Activated B cell treated with CpG ODN at 0.5 μM for 24 hours (primary cell): ENCODE results near the gene INPP5A. TPM values are rescaled to one million over a fixed set of nuclear protein-coding genes. Genes with fewer than 3 reads are reported as not detected.

Experiments used
- ATAC-seq: fragments of 200-7000 bp; cut with Tn5 transposase; one replicate; pipeline ENCODE4 v1.10.0; 2021; ENCODE audit warnings: low read depth, mild to moderate bottlenecking, moderate library complexity
- CTCF ChIA-PET: fragments of 350-600 bp; sonication (Branson Sonifier 250); formaldehyde crosslinking; loops from one replicate; lab custom pipeline; 2021; ENCODE audit warnings: antibody characterized with exemption; lab: Charles Lee
- POLR2A ChIA-PET: fragments of 350-600 bp; sonication (Branson Sonifier 250); formaldehyde crosslinking; loops from one replicate; lab custom pipeline; 2021; ENCODE audit warnings: antibody characterized with exemption; lab: Charles Lee
- DNase-seq: peaks from one replicate; pipeline ENCODE4 v3.0.0; 2022
- H3K27ac Mint-ChIP-seq: one replicate; pipeline ENCODE4 v1.8.0; 2020; ENCODE audit warnings: mixed read lengths
- H3K27me3 Mint-ChIP-seq: one replicate; pipeline ENCODE4 v1.8.0; 2021; ENCODE audit warnings: mixed read lengths
- H3K36me3 Mint-ChIP-seq: one replicate; pipeline ENCODE4 v1.8.0; 2021; ENCODE audit warnings: low read depth, mixed read lengths
- H3K4me1 Mint-ChIP-seq: one replicate; pipeline ENCODE4 v1.8.0; 2021; ENCODE audit warnings: mixed read lengths
- H3K4me3 Mint-ChIP-seq: one replicate; pipeline ENCODE4 v1.8.0; 2020; ENCODE audit warnings: mild to moderate bottlenecking, mixed read lengths
- H3K9me3 Mint-ChIP-seq: one replicate; pipeline ENCODE4 v1.8.0; 2020; ENCODE audit warnings: mixed read lengths
- intact Hi-C: fragments of 100-400 bp; cut with micrococcal nuclease; formaldehyde crosslinking; loops from one replicate; pipeline ENCODE4 v1.15.1; 2024
- total RNA-seq: library from RNA; stranded (reverse); gene quantifications from 2 replicates; pipeline ENCODE4 v1.2.3, GENCODE V29; 2022
- TF ChIP-seq, protein P1 (sequence below): fragments of 200-600 bp; IDR thresholded peaks from one replicate; pipeline ENCODE4 v1.8.0; 2022; ENCODE audit warnings: antibody characterized with exemption, mild to moderate bottlenecking

INPP5A gene
- total RNA-seq, 1 donor from 2014 or later: 24.9 TPM

- Mint-ChIP-seq H3K9me3 (no peaks in the 10 kb centered on the region), H3K4me1 (peaks cover 75% of the 10 kb centered on the region), H3K27ac (peak overlapping the region; percentile 78), H3K27me3 (no peaks in the 10 kb centered on the region), H3K4me3 (peak overlapping the region; percentile 77), H3K36me3 (no peaks in the 10 kb centered on the region)
- ChIA-PET CTCF (interaction anchor here (0.9 to 1.1 kb wide), 2 partner anchors 17 to 129 kb away, joined by 3 to 5 read pairs; no protein-coding TSS in a partner anchor), POLR2A (interaction anchor here (0.6 to 2.2 kb wide), 8 partner anchors 10 to 74 kb away, joined by 3 to 12 read pairs (median 5); no protein-coding TSS in a partner anchor)
- DNase-seq (peak; percentile 39), ATAC-seq (peak; percentile 65)
- TF ChIP-seq, protein P1, sequence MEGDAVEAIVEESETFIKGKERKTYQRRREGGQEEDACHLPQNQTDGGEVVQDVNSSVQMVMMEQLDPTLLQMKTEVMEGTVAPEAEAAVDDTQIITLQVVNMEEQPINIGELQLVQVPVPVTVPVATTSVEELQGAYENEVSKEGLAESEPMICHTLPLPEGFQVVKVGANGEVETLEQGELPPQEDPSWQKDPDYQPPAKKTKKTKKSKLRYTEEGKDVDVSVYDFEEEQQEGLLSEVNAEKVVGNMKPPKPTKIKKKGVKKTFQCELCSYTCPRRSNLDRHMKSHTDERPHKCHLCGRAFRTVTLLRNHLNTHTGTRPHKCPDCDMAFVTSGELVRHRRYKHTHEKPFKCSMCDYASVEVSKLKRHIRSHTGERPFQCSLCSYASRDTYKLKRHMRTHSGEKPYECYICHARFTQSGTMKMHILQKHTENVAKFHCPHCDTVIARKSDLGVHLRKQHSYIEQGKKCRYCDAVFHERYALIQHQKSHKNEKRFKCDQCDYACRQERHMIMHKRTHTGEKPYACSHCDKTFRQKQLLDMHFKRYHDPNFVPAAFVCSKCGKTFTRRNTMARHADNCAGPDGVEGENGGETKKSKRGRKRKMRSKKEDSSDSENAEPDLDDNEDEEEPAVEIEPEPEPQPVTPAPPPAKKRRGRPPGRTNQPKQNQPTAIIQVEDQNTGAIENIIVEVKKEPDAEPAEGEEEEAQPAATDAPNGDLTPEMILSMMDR: no peak
- intact Hi-C loops: loop anchor here (1.0 kb wide), 3 partner anchors 16 to 51 kb away; partner anchors contain the start of gene INPP5A
Observed at GRCh38 chr10:132588301-132589013, 50.9 kb downstream of the INPP5A start.

DNA sequence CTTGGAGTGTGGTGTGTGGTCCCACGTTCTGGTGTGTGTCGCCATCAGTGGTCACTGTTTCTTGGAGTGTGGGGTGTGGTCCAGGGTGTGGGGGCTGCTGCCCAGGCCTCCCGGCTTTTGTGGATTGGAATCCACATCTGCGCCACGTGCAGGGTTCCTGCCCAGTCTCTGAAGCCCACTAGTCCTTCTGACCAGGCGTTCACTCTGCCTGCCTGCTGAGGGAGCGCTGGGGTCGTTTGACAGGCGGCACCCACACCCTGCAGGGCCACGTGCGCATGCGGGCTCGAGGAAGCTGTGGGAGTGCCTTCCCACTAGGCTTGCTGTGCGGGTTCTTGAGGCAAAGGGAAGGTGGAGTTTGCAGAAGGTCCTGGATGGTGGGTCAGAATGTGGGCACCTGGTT, 51.4 kb downstream of the INPP5A start:
- Mint-ChIP-seq H3K4me3 (peak overlapping the region; percentile 77), H3K4me1 (peaks cover 81% of the 10 kb centered on the region), H3K36me3 (no peaks in the 10 kb centered on the region), H3K9me3 (no peaks in the 10 kb centered on the region), H3K27me3 (no peaks in the 10 kb centered on the region), H3K27ac (peak overlapping the region; percentile 78)
- ChIA-PET POLR2A (no interaction called here), CTCF (no interaction called here)
- ATAC-seq (no peak), DNase-seq (no peak)
- intact Hi-C loops: no loop called here
- TF ChIP-seq, protein P1: no peak

DNA sequence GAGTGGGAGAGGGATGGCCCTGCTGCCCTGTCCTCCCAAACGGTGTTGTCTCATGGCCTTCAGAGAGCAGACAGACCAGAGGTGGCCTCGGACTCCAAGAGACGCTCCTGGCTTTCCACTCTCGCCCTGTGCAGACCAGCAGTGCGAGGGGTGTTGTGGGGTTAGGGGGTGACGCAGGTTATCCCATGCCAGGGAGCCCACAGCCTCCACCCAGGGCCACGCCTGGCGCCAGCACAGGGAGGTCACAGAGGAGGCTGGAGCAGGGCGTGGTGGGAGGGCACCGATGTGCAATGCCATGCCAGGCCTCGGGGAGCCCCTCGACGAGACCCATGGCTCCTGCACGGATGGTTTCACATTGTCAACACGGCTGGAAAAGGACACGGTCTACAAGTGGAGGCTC, 52.1 kb downstream of the INPP5A start:
- CTCF ChIA-PET: no interaction called here
- H3K36me3 Mint-ChIP-seq: no peaks in the 10 kb centered on the region
- H3K9me3 Mint-ChIP-seq: no peaks in the 10 kb centered on the region
- intact Hi-C loops: loop anchor here (5.0 kb wide), 1 partner anchor 257 kb away; the partner anchor contains the start of gene LRRC27
- no peak overlapping the region for H3K4me3 Mint-ChIP-seq
- TF ChIP-seq, protein P1: no peak
- peak overlapping the region; percentile 78 for H3K27ac Mint-ChIP-seq
- POLR2A ChIA-PET: no interaction called here
- DNase-seq (no peak), ATAC-seq (no peak)
- H3K4me1 Mint-ChIP-seq: peaks cover 87% of the 10 kb centered on the region
- H3K27me3 Mint-ChIP-seq: no peaks in the 10 kb centered on the region

GRCh38 chr10:132590094-132590751, 52.6 kb downstream of the INPP5A start:
- ChIA-PET POLR2A (interaction anchor here (0.5 to 1.0 kb wide), 2 partner anchors 16 to 19 kb away, joined by 4 read pairs; no protein-coding TSS in a partner anchor), CTCF (no interaction called here)
- no peak for DNase-seq
- TF ChIP-seq, protein P1: no peak
- H3K4me1 Mint-ChIP-seq: peaks cover 93% of the 10 kb centered on the region
- H3K36me3 Mint-ChIP-seq: no peaks in the 10 kb centered on the region
- H3K27me3 Mint-ChIP-seq: no peaks in the 10 kb centered on the region
- H3K4me3 Mint-ChIP-seq: no peak overlapping the region
- no peaks in the 10 kb centered on the region for H3K9me3 Mint-ChIP-seq
- peak overlapping the region; percentile 7 for H3K27ac Mint-ChIP-seq
- no peak for ATAC-seq
- intact Hi-C loops: loop anchor here (5.0 kb wide), 1 partner anchor 258 kb away; the partner anchor contains the start of gene LRRC27

- ATAC-seq: no peak
- POLR2A ChIA-PET: interaction anchor here (0.5 to 1.0 kb wide), 2 partner anchors 16 to 20 kb away, joined by 4 read pairs; no protein-coding TSS in a partner anchor
- no peak for DNase-seq
- intact Hi-C loops: loop anchor here (5.0 kb wide), 1 partner anchor 258 kb away; the partner anchor contains the start of gene LRRC27
- no peak overlapping the region for H3K4me3 Mint-ChIP-seq
- H3K4me1 Mint-ChIP-seq: peaks cover 94% of the 10 kb centered on the region
- H3K27me3 Mint-ChIP-seq: no peaks in the 10 kb centered on the region
- no peaks in the 10 kb centered on the region for H3K9me3 Mint-ChIP-seq
- TF ChIP-seq, protein P1: no peak
- CTCF ChIA-PET: no interaction called here
- H3K27ac Mint-ChIP-seq: peak overlapping the region; percentile 5
- no peaks in the 10 kb centered on the region for H3K36me3 Mint-ChIP-seq
Observed at GRCh38 chr10:132590752-132591121, 53.1 kb downstream of the INPP5A start.
